NCI-H1048 (cell line): Measurements from ENCODE around the gene SBNO1.
"Not testable (repeated sequence)": the region's sequence is repeated elsewhere in the genome, so short reads cannot be mapped to it uniquely, and the experiment has no call there.

Source experiments
- DNase-seq: peaks from one replicate; lab custom pipeline; 2025; lab: John Stamatoyannopoulos, UW

The SBNO1 gene

GRCh38 chr12:123346946-123347345, 17.7 kb downstream of the SBNO1 start:
- DNase-seq, result no peak

- no peak for DNase-seq
Measured at GRCh38 chr12:123344086-123344485, 20.6 kb downstream of the SBNO1 start.

- DNase-seq, result no peak
Measured at GRCh38 chr12:123337070-123337469, 27.6 kb downstream of the SBNO1 start.

- no peak for DNase-seq
Measured at GRCh38 chr12:123336530-123336929, 28.1 kb downstream of the SBNO1 start.

- no peak for DNase-seq
Measured at GRCh38 chr12:123335490-123335889, 29.2 kb downstream of the SBNO1 start.

- DNase-seq, result no peak
Measured at GRCh38 chr12:123329799-123330198, 34.8 kb downstream of the SBNO1 start.

- no peak for DNase-seq
Measured at GRCh38 chr12:123319826-123320225, 44.8 kb downstream of the SBNO1 start.

- no peak for DNase-seq
Measured at GRCh38 chr12:123319273-123319672, 45.4 kb downstream of the SBNO1 start.

- not testable (repeated sequence) for DNase-seq
Measured at GRCh38 chr12:123313046-123313445, 51.6 kb downstream of the SBNO1 start.

- DNase-seq, result no peak
Measured at GRCh38 chr12:123306200-123306599, 58.4 kb downstream of the SBNO1 start.

- no peak for DNase-seq
Measured at GRCh38 chr12:123305136-123305535, 59.5 kb downstream of the SBNO1 start.

- no peak for DNase-seq
Measured at GRCh38 chr12:123293178-123293760, 71.4 kb downstream of the SBNO1 start.

GRCh38 chr12:123289911-123290310, 74.7 kb downstream of the SBNO1 start:
- no peak for DNase-seq

GRCh38 chr12:123288751-123289346, 75.8 kb downstream of the SBNO1 start:
- no peak for DNase-seq

GRCh38 chr12:123286652-123287373, 77.8 kb downstream of the SBNO1 start:
- DNase-seq, result no peak

- no peak for DNase-seq
Measured at GRCh38 chr12:123284669-123285068, 80.0 kb downstream of the SBNO1 start.

- DNase-seq, result no peak
Measured at GRCh38 chr12:123283461-123283860, 81.2 kb downstream of the SBNO1 start.

GRCh38 chr12:123282111-123282510, 82.5 kb downstream of the SBNO1 start:
- no peak for DNase-seq

GRCh38 chr12:123280971-123281370, 83.7 kb downstream of the SBNO1 start:
- DNase-seq, result no peak

GRCh38 chr12:123278101-123278627, 86.5 kb downstream of the SBNO1 start:
- DNase-seq, result no peak

- DNase-seq, result no peak
Measured at GRCh38 chr12:123273166-123273565, 91.5 kb downstream of the SBNO1 start.

- no peak for DNase-seq
Measured at GRCh38 chr12:123271001-123271668, 93.5 kb downstream of the SBNO1 start.
